Measurements from ENCODE around the gene CYRIA.

Gene CYRIA

DNA sequence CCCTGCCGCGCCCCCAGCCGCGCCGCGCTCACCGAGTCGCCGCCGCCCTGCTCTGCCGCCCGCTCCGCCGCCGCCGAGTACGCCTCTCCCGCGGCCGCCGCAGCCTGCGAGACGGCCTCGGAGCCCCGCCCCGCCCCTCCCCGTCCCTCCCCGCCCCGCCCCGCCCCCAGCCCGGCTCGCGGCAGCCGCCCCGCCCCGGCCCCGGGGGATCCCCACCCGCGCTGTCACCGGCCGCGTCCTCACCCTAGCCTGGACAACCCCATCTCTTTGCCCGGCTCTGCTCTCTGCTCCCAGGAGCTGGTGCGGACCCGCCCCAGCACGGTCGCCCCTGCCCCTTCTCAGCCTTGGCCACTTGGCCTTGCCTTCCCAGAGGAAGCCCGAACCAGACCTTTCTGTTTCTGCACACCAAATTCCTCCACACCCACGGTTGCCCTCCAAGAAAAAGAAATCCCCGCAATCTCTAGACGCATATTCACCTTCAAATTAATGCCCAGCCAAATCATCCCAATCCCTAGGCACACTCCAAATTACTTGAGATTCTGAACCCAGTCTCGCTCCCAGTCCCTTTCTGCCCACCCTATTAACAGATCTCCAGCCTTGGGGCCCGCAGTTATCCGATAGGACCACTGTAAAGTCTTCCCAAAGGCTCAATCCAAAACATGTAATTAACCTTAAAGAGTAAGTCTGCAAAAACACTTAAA, at the start of gene CYRIA:
Gene CYRIA (minus strand): TSS at position 87 of the 701 bp plus-strand sequence. CDS start 77,715 bp downstream, outside the sequence.
- peak in 1 of 2 donors; percentile 20 for DNase-seq (ENCODE audit: low read depth in 2 of 2)

DNA sequence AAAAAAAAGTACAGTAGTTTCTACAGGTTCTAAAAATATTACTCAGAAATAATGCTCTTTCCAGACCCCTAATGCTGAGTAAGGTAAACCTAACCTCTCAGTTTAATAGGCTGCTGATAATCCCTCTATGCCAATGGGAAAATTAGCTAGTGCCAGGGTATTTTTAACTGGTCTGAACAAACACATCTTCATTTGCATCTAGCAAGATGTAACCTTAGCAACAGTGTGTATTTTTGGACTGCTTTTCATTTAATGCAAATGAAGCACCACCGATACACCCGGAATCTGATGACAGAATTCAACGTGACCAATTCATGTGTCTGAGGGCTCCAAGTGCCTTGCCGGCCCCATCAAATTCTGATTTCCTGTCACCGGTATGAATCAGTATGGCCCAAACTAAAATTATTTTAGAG, 47.4 kb upstream of the CYRIA start:
- DNase-seq (ENCODE audit: low read depth in 2 of 2) = no peak

DNA sequence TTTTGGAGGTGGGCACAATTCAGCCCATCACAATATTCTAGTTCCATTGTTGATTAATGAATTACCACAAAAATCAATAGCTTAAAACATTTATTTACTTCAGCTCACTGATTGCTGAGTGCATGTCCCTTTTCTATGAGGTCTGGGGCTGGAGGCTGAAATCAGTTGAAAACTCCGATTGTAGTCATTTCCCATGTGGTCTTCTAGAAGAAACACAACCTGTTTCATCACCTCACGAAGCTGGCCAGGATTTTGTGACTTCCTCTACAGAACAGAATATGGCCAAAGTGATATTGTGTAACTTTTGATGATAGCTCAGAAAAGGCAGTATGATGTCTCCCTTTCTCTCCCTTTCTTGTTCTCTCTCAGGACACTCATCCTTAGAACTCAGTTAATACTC, 44.1 kb upstream of the CYRIA start:
- DNase-seq (ENCODE audit: low read depth in 2 of 2) = no peak

DNA sequence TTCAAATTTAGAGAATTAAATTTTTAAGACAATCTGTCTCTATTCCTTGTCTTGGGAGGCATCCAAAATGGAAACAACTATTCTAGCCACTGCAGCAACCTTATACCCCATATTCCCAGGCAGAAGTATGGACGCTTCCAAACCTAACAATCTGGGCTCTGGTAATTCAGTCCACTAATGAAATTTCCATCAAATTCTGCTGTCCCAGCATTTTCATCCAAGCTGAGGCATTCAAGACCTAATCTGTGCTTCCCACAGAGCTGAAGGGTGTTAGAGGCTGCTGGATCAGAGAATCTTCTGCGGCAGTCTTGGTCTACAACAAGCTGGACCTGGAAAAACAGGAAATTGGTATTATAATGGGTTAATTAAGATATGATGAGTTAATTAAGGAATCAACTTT, 42.5 kb upstream of the CYRIA start:
- DNase-seq (ENCODE audit: low read depth in 2 of 2) = no peak

DNA sequence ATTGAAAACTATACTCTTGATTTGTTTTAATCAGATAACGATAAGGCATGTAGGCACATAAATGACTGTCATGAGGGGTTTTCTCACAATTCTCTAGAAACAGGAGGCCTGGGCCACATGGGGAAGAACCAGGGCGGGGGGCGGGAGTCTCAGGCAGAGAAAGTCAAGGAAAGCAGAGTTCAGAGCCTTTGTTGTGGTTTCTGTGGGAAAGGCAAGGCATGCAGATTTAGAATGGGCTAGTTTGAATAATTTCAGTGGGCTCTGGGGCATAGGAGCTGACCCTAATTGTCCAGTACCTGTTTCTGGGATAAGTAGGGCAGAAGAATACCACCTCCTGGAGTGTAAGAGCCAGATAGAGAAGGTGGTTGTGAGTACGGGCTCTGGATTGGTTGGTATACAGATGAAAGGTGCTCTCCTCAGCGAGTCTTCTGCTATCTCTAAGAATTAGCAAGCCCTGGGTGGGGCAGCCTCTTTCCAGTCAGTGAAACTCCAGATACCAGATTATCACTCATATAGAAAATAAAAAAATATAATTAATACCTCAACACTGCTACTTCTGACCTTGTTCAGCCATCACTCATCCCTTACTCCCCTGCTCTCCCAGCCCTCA, 41.5 kb upstream of the CYRIA start:
- no peak for DNase-seq (ENCODE audit: low read depth in 2 of 2)

DNA sequence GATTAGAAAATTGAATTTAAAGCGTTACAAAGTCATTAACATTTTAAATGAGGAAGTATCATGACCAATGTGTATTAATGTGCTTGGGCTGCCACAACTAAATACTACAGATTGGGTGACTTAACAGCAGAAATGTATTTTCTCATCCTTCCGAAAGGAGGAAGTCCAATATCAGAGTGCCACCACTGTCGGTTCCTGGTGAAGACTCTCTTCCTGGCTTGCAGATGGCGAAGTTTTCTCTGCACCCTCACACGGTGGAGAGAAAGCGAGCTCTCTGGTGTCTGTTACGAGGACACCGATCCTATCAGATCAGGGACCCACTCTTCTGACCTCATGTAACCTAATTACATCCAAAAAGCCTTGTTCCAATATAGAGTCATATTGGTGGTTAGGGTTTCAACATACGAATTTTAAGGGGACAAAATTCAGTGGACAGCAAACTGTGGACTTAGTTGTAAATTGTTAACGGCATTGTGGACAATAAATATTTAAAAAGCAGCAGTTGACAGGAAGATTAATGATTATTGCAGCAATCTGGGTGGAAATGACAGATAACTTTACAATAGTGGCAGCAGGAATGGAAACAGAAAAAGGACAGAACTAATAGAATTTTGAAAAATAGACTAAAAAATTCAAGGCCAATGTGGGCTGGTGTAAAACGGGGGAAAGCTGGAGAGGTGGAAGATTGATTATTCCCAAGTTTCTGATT, 35.1 kb upstream of the CYRIA start:
- no peak for DNase-seq (ENCODE audit: low read depth in 2 of 2)

DNA sequence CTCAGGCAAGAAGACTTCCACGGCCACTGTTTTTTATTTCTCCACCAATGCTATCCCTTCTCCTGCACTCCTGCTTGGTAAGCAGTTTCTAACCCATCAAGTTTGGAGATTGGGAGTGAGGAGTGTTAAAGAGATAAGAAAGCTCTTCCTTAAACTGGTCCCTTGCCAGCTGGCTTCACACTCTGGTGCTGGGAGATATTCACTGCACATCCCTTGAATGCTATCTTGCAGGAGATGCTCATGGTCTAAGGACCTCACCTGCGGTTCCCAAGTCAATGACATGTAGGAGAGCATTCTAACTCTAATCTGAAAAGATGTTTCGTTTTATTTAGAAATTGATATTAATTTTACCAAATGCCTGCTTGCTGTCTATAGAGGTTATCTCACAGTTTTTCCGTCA, 28.2 kb upstream of the CYRIA start:
- DNase-seq (ENCODE audit: low read depth in 2 of 2) = no peak

DNA sequence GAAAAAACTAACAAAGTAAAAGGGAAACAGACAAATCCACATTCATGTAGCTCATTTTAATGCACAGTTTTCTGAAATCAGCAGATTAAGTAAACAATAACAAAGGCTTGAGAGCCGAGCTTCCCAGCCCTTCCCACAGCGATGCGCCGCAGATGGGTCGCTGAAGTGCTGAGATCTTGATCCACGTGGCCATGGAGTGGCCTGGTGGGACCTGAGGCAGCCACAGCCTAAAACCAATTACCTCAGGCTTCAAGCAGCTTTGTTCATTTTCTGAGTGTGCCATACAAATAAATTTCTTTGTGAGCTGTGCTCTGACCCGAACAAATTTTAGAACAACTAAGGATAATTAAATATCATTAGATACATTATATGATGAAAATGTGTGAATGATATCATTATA, 25.6 kb upstream of the CYRIA start:
- DNase-seq (ENCODE audit: low read depth in 2 of 2) = no peak

DNA sequence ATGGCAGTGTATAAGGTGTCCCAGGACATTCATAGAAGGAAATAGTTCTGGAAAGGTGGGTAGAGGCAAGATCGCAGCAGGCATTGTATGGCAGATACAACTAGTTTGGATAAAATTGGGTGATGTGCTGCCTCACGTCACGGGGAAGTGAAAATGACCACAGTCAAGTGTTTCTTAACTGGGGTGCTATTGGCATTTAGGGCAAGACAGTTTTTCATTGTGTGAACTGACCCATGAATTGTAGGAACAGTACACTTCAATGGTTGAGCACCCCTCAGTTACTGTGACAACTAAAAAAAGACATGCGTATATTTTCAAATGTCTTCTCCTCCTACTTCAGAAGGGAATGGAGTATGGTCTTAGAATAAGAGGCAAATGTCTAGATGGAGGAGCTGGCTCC, 22.3 kb upstream of the CYRIA start:
- no peak for DNase-seq (ENCODE audit: low read depth in 2 of 2)

DNA sequence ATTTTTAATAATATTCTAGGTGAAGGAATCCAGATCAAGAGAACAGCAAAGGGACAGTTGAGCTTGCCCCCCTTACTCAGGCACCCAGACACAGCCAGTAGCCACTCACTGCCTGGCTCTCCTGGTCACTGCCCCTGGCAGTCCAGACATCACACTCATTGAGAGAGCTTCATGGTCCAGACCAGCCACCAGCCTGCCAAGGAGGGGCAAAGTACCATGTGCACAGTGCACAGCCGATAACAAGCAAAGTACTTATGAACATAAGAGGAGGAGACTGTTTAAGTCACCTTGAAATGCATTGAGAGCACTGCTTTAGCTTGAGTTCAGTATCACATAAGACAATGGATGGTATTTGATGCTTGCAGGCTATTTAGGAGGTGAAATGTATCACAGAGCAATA, 21.6 kb upstream of the CYRIA start:
- DNase-seq (ENCODE audit: low read depth in 2 of 2) = no peak

DNA sequence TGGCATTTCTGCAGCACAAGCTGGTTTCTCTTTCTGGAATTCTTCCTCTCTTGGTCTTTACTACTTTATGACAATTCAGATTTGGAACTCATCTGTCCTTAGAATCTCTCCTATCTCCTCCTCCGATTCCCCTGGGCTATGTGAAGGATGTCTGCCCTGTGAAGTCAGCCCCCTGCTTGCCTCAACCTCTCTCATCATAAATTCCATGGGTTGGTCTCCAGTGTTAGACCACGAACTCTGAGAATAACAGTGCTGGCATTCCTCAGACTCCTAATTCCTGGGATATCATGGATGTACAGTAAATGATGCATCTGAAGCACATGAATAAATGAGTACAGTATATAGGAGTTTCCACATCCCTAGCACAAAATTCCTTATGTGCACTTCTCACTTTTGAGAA, 21.0 kb upstream of the CYRIA start:
- no peak for DNase-seq (ENCODE audit: low read depth in 2 of 2)

DNA sequence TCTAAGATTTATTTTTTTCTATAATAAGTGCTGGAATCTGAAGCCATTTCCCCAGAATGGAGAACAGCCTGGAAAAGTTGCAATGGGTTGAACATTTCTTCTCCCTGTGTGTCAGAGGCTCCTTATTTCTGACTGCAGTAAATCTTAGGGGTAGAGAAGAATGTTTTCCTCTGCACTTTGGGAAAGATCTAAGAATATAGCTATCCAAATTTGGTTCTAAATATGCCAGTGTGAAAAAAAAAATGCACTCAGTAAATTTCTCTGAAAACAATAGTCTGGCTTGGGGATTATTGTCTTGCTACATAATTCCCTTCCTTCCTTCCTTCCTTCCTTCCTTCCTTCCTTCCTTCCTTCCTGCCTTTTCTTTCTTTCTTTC, 19.7 kb upstream of the CYRIA start:
- DNase-seq (ENCODE audit: low read depth in 2 of 2) = no peak

DNA sequence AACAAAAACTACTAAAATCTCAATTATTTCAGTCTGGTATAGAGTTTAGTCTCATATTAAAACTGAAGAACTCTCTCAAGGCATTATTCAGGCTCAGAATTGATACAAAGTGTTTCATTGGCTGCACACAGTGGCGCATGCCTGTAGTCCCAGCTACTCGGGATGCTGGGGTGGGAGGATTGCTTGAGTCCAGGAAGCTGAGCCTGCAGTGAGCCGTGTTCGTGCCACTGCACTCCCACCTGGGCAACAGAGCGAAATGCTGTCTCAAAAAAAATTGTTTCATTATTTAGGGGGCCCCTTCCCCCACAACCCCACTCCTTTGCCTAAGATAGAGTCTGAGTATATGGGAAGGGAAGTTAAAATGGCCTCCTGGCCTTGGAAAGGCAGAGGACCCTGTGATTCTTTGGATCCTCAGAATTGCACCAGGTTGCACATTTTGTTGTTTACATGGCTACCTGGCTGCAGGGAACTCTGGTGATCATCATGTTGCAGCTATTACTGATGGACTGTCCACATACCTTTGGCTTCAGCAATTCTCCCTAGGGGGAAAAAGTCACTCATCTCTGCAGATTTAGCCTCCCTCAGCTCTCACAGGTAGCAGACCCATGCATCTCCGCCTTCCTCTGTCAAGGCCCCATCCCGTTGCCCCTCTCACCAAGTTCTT, 19.2 kb upstream of the CYRIA start:
- DNase-seq (ENCODE audit: low read depth in 2 of 2) = no peak

DNA sequence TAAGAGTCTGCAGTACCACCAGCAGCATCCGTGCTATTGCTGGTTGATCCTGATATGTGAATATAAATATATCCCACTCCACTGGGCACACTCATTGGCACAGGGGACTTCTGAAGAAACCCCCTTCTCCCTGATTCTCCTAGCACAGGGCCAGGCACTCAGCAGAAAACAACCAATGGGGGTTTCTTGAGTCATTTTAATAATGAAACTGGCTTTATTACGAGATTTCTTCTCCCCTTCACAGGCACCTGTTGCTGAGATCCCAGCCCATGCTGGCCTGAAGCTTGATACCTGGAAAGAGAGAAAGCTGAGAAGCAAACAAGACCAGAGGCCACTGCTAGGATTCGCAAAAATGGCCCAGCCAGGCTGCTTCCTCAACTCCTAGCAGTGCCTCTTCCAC, 17.9 kb upstream of the CYRIA start:
- no peak for DNase-seq (ENCODE audit: low read depth in 2 of 2)

DNA sequence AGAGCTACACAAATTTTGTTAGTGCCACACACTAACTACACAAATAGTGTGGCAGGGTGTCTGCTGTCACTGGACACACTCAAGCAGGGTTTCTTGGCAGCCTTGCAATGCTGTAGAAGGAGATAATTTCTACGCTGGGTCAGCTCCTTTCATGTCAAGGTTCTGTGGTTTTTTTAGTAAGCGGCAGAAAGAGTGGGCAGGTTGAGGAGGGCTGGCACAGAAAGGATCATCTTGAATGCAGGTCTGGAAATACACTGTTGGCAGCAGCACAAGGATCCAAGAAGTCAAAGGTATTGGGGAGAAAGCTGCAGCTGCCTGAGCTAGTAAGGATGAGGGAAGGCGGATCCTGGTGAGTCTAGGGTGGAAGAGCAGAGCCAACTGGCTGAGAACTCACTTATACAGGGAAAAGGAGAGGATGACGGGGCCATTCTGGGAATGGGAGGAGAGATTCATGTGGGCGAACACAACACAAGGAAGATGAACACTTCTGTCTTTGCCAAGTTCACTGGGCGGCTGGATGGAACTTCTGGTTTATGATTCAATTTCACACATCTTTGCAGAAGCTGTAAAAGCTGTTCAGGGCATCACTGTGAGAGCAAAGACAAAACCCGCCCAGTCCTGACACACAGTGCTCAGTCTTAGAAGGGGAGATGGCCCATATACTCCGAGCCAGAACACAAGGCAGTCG, 16.9 kb upstream of the CYRIA start:
- DNase-seq (ENCODE audit: low read depth in 2 of 2) = no peak

DNA sequence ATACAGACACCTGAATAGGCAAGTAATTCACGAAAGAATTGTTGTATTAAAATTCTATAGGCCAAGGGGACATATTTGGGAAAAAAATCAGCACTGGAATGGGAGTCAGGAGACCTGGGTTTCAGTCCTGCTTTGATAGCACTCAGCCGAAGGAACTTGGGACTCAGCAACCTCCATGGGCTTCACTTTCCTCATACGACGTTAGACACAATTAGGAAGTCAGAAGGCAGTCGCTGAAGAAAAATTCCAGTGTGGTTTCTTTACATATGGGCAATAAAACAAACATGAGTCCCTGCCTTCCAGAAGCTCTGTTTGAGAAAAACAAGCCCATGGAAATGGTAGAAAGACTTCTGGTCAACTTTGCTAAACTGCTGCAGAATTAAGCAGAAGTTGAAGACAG, 15.1 kb upstream of the CYRIA start:
- DNase-seq (ENCODE audit: low read depth in 2 of 2) = no peak

DNA sequence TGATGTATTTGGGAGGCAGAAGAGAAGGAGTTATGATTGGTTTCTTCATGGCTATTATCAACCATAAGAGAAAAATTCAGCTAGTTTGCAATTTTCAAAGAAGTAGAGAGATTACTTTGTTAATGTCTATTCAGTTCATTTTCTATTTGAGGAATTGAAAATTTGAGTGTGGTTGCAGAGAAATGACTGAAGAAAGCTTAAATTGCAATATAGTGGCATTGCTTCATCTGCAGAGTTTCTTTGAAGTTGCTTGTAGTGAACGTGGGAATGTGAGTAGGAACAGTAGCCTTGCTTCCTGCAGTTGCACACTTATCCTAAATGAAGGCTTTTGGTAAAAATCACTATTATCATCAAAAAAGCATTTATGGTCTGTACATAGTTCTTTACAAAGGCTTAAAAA, 14.7 kb upstream of the CYRIA start:
- no peak for DNase-seq (ENCODE audit: low read depth in 2 of 2)

DNA sequence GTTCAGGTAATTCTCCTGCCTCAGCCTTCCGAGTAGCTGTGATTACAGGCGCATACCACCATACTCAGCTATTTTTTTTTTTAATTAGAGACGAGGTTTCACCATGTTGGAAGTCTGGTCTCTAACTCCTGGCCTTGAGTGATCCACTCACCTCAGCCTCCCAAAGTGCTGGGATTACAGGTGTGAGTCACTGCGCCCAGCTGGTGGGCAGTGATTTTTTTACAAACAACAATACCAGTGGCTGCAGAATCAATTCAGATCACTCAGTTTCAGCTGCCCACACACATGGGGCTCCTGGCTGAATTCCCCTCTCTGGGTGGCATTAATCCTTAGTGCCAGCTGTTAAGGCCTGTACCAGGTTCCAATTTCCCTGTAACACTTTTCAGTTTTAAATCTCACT, 13.3 kb upstream of the CYRIA start:
- no peak for DNase-seq (ENCODE audit: low read depth in 2 of 2)

DNA sequence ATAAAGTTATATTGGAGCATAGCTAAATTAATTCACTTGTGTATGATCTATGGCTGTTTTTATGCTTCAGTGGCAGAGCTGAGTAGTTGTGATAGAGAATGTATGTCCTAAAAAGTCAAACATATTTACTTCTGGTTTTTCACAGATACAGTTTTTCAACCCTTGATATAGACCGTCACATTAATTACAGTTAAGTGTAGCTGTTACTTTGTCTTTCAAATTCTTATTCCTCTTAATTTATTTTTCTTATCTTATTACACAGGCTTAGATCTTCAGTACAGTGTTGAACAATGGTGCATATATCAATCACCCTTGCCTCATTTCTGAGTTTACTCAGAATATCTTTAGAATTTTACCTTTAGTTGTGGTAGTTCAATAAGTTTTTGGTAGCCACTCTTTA, 12.2 kb upstream of the CYRIA start:
- no peak for DNase-seq (ENCODE audit: low read depth in 2 of 2)

DNA sequence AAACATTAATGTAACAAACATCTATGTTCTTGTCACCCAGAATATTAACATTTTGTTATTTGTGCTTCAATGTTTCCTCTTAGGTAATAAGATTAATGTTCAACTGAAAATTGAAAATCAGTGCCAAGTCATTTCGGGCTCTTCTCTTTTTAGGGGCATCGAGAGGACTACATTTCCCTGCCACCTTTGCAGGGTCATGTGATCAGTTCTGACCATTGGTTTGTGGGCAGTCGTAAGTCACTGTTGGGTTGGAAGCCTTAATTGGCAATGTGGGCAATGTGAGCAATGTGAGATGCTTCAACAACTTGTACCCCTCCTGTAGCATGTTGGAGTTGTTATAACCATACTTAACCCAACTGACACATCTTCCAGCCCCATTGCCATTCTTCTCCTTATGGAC, 10.1 kb upstream of the CYRIA start:
- DNase-seq (ENCODE audit: low read depth in 2 of 2) = no peak

DNA sequence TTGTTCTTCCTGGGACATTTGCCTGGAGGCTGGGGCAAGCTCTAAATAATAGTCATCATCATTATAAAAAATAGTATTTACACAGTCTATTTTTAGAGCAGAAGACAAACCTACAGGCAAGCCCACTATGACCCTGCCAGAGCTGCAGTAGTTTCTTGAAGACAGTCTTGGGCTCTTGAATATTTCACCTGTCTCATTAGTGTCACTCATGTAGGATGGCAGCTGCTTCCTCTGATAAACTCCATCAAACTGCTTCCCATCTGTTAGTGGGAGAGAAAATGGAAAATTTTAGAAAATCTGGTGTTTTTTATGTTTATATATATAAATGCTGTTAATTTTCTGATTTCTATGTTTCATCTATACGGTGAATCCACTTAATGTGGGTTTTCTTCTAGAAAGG, 8.5 kb upstream of the CYRIA start:
- no peak for DNase-seq (ENCODE audit: low read depth in 2 of 2)

DNA sequence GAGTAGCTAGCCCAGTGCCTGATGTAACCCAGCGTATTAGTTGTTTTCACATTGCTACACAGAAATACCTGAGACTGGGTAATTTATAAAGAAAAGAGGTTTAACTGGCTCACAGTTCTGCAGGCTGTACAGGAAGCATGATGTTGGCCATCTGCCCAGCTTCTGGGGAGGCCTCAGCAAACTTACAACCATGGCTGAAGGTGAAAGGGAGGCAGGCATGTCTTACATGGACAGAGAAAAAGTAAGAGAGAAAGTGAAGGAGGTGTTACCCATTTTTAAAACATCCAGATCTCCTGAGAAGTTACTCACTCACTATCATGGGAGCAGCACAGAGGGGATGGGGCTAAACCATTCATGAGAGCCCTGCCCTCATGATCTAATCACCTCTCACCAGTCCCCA, 6.1 kb upstream of the CYRIA start:
- DNase-seq (ENCODE audit: low read depth in 2 of 2) = no peak

Measured in stimulated activated CD8-positive, alpha-beta memory T cell treated with anti-CD3 and anti-CD28 coated beads, Interleukin-15, amount 100 ng/mL, for 4 hours (primary cell).